Immature natural killer cell (primary cell): Measurements from ENCODE around the gene ATP8B4. TPM values are rescaled to one million over a fixed set of nuclear protein-coding genes. Genes with fewer than 3 reads are reported as not detected.
A peak's percentile ranks its signal among the peaks of the same experiment; 100 is the strongest.
"Not testable (repeated sequence)": the region's sequence is repeated elsewhere in the genome, so short reads cannot be mapped to it uniquely, and the experiment has no call there.

Source experiments
- DNase-seq, 3 donors: peaks; one replicate each; pipeline ENCODE4 v3.0.0; 2022; ENCODE audit warnings: mixed read lengths in 1 of 3
- H3K27ac Mint-ChIP-seq, 6 donors: one replicate each; pipeline ENCODE4 v1.8.0; 2020; ENCODE audit warnings: mixed read lengths in 6 of 6, mild to moderate bottlenecking in 5 of 6, inconsistent platforms in 4 of 6, moderate library complexity in 3 of 6
- H3K27me3 Mint-ChIP-seq, 3 donors: one replicate each; pipeline ENCODE4 v1.8.0; 2020 to 2021; ENCODE audit warnings: low read depth in 3 of 3, mild to moderate bottlenecking in 3 of 3, mixed read lengths in 3 of 3, moderate library complexity in 3 of 3, inconsistent platforms in 1 of 3
- H3K36me3 Mint-ChIP-seq, 3 donors: one replicate each; pipeline ENCODE4 v1.8.0; 2020; ENCODE audit warnings: mixed read lengths in 3 of 3, inconsistent platforms in 2 of 3, mild to moderate bottlenecking in 2 of 3
- H3K4me1 Mint-ChIP-seq, 2 donors: one replicate each; pipeline ENCODE4 v1.8.0; 2020; ENCODE audit warnings: inconsistent platforms in 2 of 2, mild to moderate bottlenecking in 2 of 2, mixed read lengths in 2 of 2, moderate library complexity in 1 of 2
- H3K4me3 Mint-ChIP-seq, 5 donors: one replicate each; pipeline ENCODE4 v1.8.0; 2020; ENCODE audit warnings: mild to moderate bottlenecking in 5 of 5, mixed read lengths in 5 of 5, inconsistent platforms in 3 of 5, moderate library complexity in 3 of 5
- H3K9me3 Mint-ChIP-seq, 6 donors: one replicate each; pipeline ENCODE4 v1.8.0; 2020; ENCODE audit warnings: mild to moderate bottlenecking in 6 of 6, mixed read lengths in 6 of 6, inconsistent platforms in 4 of 6, moderate library complexity in 3 of 6
- polyA plus RNA-seq, 3 donors: library from polyadenylated mRNA; unstranded; fragments of 300-500 nt; fragmentation: Illumina TruSeq; gene quantifications; one replicate each; pipeline ENCODE4 v1.2.3, GENCODE V29; 2021

Gene ATP8B4
- polyA plus RNA-seq, 3 donors from 2014 or later: 10.8 to 22.7 (median 18.5) TPM

DNA sequence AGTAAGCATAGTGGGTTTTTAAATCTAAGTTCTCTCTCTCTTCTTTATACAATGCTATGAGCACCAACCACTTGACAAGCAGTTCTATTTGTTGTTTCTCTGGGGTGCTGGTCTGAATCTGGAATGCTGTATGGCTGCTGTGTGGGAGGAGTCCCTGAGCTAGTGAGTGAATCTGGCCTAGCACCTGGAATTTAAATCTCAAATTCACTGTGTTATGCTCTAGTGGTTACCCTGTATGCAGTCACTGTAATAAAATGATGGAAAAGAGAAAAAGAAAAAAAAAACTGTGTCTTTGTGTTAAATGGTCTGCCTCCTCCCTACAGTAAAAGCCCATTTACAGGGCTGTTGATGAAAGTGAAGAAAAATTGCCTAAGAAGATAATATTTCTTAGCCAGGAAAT lies 155.0 kb downstream of the ATP8B4 start:
- Mint-ChIP-seq H3K4me3 (no peak overlapping the region), H3K36me3 (peaks cover 51 to 73% (median 62%) of the 10 kb centered on the region in 3 donors), H3K4me1 (peaks cover 6 to 36% of the 10 kb centered on the region in 2 donors), H3K27ac (peak overlapping the region in 4 of 6 donors; percentile 7 to 67 (median 60)), H3K27me3 (no peaks in the 10 kb centered on the region), H3K9me3 (peaks cover 2 to 12% (median 8%) of the 10 kb centered on the region in 6 donors)
- no peak for DNase-seq

DNA sequence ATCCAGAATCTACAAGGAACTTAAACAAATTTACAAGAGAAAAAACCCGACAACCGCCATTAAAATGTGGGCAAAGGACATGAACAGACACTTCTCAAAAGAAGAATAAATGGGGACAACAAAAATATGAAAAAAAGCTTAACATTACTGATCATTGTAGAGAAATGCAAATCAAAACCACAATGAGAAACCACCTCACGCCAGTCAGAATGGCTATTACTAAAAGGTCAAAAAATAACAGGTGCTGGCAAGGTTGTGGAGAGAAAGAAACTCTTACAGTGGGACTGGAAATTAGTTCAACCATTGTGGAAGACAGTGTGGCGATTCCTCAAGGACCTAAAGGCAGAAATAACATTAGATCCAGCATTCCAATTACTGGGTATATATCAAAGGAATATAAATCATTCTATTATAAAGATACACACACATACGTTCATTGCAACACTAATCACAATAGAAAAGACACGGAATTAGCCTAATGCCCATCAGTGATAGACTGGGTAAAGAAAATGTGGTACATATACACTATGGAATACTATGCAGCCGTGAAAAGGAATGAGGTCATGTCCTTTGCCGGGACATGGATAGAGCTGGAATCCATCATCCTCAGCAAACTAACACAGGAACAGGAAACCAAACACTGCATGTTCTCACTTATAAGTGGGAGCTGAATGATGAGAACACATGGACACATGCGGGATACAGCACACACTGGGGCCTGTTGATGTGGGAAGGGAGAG lies 155.8 kb downstream of the ATP8B4 start:
- H3K4me3 Mint-ChIP-seq, DNase-seq, H3K27me3 Mint-ChIP-seq: not testable (repeated sequence)
- Mint-ChIP-seq H3K27ac (peak overlapping the region in 3 of 6 donors; percentile 28 to 54 (median 29)), H3K9me3 (peaks cover 5 to 18% (median 8%) of the 10 kb centered on the region in 6 donors), H3K36me3 (peaks cover 51 to 72% (median 62%) of the 10 kb centered on the region in 3 donors), H3K4me1 (peaks cover 5 to 28% of the 10 kb centered on the region in 2 donors)

- Mint-ChIP-seq H3K9me3 (peaks cover 5 to 19% (median 7%) of the 10 kb centered on the region in 6 donors), H3K36me3 (peaks cover 46 to 68% (median 52%) of the 10 kb centered on the region in 3 donors), H3K27me3 (no peaks in the 10 kb centered on the region)
Measured at GRCh38 chr15:49962044-49962602, 156.9 kb downstream of the ATP8B4 start.

GRCh38 chr15:49953421-49953820 lies 165.6 kb downstream of the ATP8B4 start:
- no peak overlapping the region for H3K4me3 Mint-ChIP-seq
- no peak for DNase-seq
- no peak overlapping the region for H3K27ac Mint-ChIP-seq
- peaks cover 0 to 18% (median 11%) of the 10 kb centered on the region in 6 donors for H3K9me3 Mint-ChIP-seq
- H3K4me1 Mint-ChIP-seq: no peaks in the 10 kb centered on the region
- H3K36me3 Mint-ChIP-seq: peaks cover 43 to 63% (median 59%) of the 10 kb centered on the region in 3 donors
- peaks cover 0 to 2% (median 0%) of the 10 kb centered on the region in 3 donors for H3K27me3 Mint-ChIP-seq

More at GRCh38 chr15:49962044-49962602, 156.9 kb downstream of the ATP8B4 start:
- no peak for DNase-seq
- Mint-ChIP-seq H3K4me1 (peaks cover under 1 to 17% of the 10 kb centered on the region in 2 donors), H3K4me3 (no peak overlapping the region), H3K27ac (peak overlapping the region in 2 of 6 donors; percentile 5 to 67)

DNA sequence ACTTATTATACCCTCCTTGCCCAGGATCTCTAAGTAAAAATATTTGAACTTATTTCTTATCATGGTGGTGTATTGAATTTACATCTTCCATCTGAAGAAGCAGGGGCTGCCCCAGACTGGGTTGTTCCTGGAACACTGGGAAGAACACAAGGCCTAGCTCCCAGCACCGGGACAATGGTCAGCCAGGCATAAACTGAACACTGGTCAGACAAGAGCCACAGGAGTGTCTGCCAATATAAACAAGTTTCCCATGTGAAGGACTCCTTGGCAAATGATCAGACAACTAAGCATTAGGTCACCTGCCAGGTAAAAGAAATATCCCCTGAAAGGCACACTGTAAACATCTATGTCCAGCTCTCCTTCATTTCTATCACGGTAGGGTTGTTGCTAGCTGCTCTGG lies 172.4 kb downstream of the ATP8B4 start:
- Mint-ChIP-seq H3K36me3 (peaks cover 46 to 63% (median 55%) of the 10 kb centered on the region in 3 donors), H3K9me3 (peaks cover 6 to 40% (median 31%) of the 10 kb centered on the region in 6 donors), H3K4me3 (no peak overlapping the region), H3K27ac (no peak overlapping the region), H3K27me3 (no peaks in the 10 kb centered on the region), H3K4me1 (peaks cover 0 to 24% of the 10 kb centered on the region in 2 donors)
- no peak for DNase-seq

- no peaks in the 10 kb centered on the region for H3K9me3 Mint-ChIP-seq
- H3K27ac Mint-ChIP-seq: no peak overlapping the region
- H3K27me3 Mint-ChIP-seq: peaks cover 0 to 1% (median 0%) of the 10 kb centered on the region in 3 donors
- H3K36me3 Mint-ChIP-seq: peaks cover 5 to 26% (median 23%) of the 10 kb centered on the region in 3 donors
- no peak overlapping the region for H3K4me3 Mint-ChIP-seq
- no peak for DNase-seq
- peaks cover 0 to 15% of the 10 kb centered on the region in 2 donors for H3K4me1 Mint-ChIP-seq
Measured at GRCh38 chr15:49934487-49934886, 184.5 kb downstream of the ATP8B4 start.

DNA sequence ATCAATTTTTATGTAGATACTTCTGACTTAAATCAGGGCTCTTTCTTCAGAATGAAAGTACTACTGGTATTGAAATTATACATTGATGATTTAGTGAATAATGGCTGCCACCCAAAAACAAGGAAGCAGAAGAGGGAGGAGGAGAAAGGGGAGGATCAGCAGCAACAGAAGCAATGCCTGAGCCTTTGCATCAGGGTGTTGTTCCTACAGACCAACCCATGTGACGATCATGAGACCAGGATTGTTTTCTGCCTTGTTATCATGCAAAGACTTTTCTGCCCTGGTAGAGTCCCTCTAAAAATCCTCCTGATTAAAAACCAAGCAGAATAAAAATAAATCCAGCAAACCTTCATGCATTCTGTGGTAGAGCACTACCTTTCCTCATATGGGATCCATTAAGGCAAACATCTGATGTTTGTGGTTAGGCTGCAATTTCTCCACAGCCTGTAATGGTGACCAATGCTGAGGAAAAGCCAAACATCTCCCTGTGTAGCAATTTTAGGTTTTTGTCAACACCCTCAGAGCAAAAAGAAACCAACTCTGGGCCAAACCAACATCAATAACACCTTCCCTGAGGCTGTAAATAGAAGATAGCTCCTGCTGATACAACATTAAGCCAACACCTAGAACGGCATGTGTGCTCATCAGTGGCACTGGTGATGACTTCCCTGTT lies 191.7 kb downstream of the ATP8B4 start:
- H3K4me3 Mint-ChIP-seq: peak overlapping the region in 1 of 5 donors; percentile 27
- H3K27me3 Mint-ChIP-seq: peaks cover 0 to 2% (median 0%) of the 10 kb centered on the region in 3 donors
- H3K4me1 Mint-ChIP-seq: peaks cover 0 to 7% of the 10 kb centered on the region in 2 donors
- peaks cover 9 to 34% (median 22%) of the 10 kb centered on the region in 3 donors for H3K36me3 Mint-ChIP-seq
- peak; percentile 4 to 30 (median 24) for DNase-seq
- peak overlapping the region in 3 of 6 donors; percentile 22 to 51 (median 28) for H3K27ac Mint-ChIP-seq
- H3K9me3 Mint-ChIP-seq: no peaks in the 10 kb centered on the region

- Mint-ChIP-seq H3K4me3 (no peak overlapping the region), H3K27me3 (peaks cover 0 to 2% (median 0%) of the 10 kb centered on the region in 3 donors), H3K27ac (no peak overlapping the region), H3K36me3 (peaks cover 9 to 37% (median 25%) of the 10 kb centered on the region in 3 donors), H3K4me1 (peaks cover 0 to 7% of the 10 kb centered on the region in 2 donors), H3K9me3 (no peaks in the 10 kb centered on the region)
- no peak for DNase-seq
Measured at GRCh38 chr15:49926740-49927139, 192.3 kb downstream of the ATP8B4 start.

DNA sequence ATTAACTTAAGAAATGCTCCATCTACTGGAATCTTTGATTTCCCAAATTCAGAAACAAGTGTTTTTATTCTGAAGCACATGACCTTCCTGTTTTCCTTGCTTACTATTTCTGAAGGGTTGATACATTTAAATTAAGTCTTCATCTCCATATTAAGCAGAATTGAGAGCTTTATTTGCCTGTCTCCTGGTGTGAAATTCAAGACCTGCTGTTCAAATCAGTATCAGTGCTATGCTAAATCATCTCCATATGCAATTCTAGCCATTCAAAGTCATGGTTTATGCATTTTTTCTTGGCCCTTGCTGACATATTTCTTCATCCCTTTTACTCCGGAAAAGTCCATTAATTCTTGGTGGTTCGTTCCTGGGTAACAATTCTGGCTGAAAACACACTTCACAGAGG lies 195.4 kb downstream of the ATP8B4 start:
- H3K4me3 Mint-ChIP-seq: no peak overlapping the region
- no peak for DNase-seq
- no peaks in the 10 kb centered on the region for H3K9me3 Mint-ChIP-seq
- peaks cover 0 to 2% (median 0%) of the 10 kb centered on the region in 3 donors for H3K27me3 Mint-ChIP-seq
- no peak overlapping the region for H3K27ac Mint-ChIP-seq
- H3K36me3 Mint-ChIP-seq: peaks cover 22 to 55% (median 39%) of the 10 kb centered on the region in 3 donors
- peaks cover 0 to 7% of the 10 kb centered on the region in 2 donors for H3K4me1 Mint-ChIP-seq

- H3K27me3 Mint-ChIP-seq: peaks cover 0 to 2% (median 0%) of the 10 kb centered on the region in 3 donors
- no peaks in the 10 kb centered on the region for H3K9me3 Mint-ChIP-seq
- H3K36me3 Mint-ChIP-seq: peaks cover 30 to 59% (median 38%) of the 10 kb centered on the region in 3 donors
- no peak overlapping the region for H3K4me3 Mint-ChIP-seq
- no peak overlapping the region for H3K27ac Mint-ChIP-seq
- no peak for DNase-seq
- peaks cover 2 to 9% of the 10 kb centered on the region in 2 donors for H3K4me1 Mint-ChIP-seq
Measured at GRCh38 chr15:49919034-49919433, 200.0 kb downstream of the ATP8B4 start.

GRCh38 chr15:49918121-49918520 lies 200.9 kb downstream of the ATP8B4 start:
- Mint-ChIP-seq H3K27ac (peak overlapping the region in 2 of 6 donors; percentile 8 to 9), H3K4me3 (no peak overlapping the region), H3K9me3 (no peaks in the 10 kb centered on the region), H3K4me1 (peaks cover 2 to 9% of the 10 kb centered on the region in 2 donors), H3K27me3 (peaks cover 0 to 2% (median 0%) of the 10 kb centered on the region in 3 donors), H3K36me3 (peaks cover 30 to 55% (median 36%) of the 10 kb centered on the region in 3 donors)
- no peak for DNase-seq

DNA sequence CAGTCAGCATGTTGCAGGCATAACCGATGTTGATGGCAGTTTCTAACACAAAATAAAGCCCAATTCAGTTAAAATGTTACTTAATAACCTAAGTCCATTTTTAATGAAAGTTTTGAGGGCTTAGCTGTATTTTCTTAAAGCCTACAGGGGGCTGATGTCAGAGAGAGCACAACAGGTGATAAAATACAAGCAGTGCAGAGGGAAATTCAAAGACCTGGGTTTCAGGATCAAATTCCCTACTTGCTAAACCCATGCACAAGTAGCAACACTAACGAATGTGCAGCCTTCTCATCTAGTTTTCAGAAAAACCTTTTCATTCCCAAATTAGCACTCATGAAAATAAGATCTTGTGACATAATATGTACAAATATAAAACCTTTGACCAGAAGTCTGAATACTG lies 202.0 kb downstream of the ATP8B4 start:
- H3K27ac Mint-ChIP-seq: peak overlapping the region in 5 of 6 donors; percentile 6 to 82 (median 35)
- no peaks in the 10 kb centered on the region for H3K27me3 Mint-ChIP-seq
- H3K4me1 Mint-ChIP-seq: peaks cover 2 to 15% of the 10 kb centered on the region in 2 donors
- no peak for DNase-seq
- H3K9me3 Mint-ChIP-seq: no peaks in the 10 kb centered on the region
- H3K4me3 Mint-ChIP-seq: no peak overlapping the region
- H3K36me3 Mint-ChIP-seq: peaks cover 35 to 62% (median 48%) of the 10 kb centered on the region in 3 donors

DNA sequence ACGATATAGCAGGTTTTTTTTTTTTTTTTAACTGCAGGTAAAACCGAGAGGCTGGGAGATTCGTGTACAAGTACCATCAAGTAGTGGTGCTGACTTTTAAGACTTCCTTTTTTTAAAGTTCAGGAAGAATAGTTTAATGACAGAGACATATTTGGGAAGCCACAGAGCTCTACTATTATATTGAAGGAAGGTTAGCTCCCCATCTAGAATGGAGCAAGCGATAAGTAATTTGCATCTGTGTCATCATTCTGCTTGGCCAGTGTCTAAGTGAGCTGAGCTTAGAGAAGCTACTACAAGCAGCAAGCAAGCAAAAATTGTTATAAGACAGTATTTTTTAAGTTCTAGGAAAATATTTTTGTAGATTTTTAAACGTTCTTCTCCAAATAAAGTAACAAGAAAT lies 203.2 kb downstream of the ATP8B4 start:
- Mint-ChIP-seq H3K36me3 (peaks cover 41 to 66% (median 56%) of the 10 kb centered on the region in 3 donors), H3K27me3 (no peaks in the 10 kb centered on the region), H3K4me1 (peaks cover 2 to 26% of the 10 kb centered on the region in 2 donors), H3K27ac (no peak overlapping the region), H3K9me3 (peaks cover 0 to 6% (median 0%) of the 10 kb centered on the region in 6 donors), H3K4me3 (no peak overlapping the region)
- no peak for DNase-seq
